H1 (cell line): ENCODE data around the gene EML1.

Experiments used
- ATF3 ChIP-seq: IDR thresholded peaks from 2 replicates; pipeline ENCODE4 v1.6.1; 2011; ENCODE audit warnings: low read depth, mild to moderate bottlenecking, low read length; ENCODE audit not compliant: insufficient read depth
- BRCA1 ChIP-seq: IDR thresholded peaks from 2 replicates; pipeline ENCODE4 v1.6.1; 2012; ENCODE audit warnings: low read depth, low read length, improper control_type of control experiment
- CREB1 ChIP-seq: IDR thresholded peaks from 2 replicates; pipeline ENCODE4 v1.6.1; 2012; ENCODE audit warnings: inconsistent platforms
- EZH2 ChIP-seq: fragments of 200-600 bp; sonication (generic); IDR thresholded peaks from 2 replicates; pipeline ENCODE4 v1.7.1; 2012; ENCODE audit warnings: low read depth, mild to moderate bottlenecking, moderate library complexity, low read length, inconsistent platforms; ENCODE audit not compliant: severe bottlenecking
- JUN ChIP-seq: IDR thresholded peaks from 2 replicates; pipeline ENCODE4 v1.6.1; 2011; ENCODE audit warnings: low read depth, mild to moderate bottlenecking, improper control_type of control experiment, low read length
- MAFK ChIP-seq: IDR thresholded peaks from 2 replicates; pipeline ENCODE4 v1.6.1; 2012; ENCODE audit warnings: low read depth, mild to moderate bottlenecking, improper control_type of control experiment, low read length
- POLR2A ChIP-seq, 2 experiments: IDR thresholded peaks; 1 replicate in 1 of 2; 2 replicates in 1 of 2; pipeline ENCODE4 v1.6.1; 2011; ENCODE audit warnings: low read depth in 2 of 2, low read length in 2 of 2, mild to moderate bottlenecking in 2 of 2; ENCODE audit errors: control extremely low read depth in 1 of 2
- POLR2AphosphoS5 ChIP-seq: IDR thresholded peaks from 2 replicates; pipeline ENCODE4 v1.6.1; 2011; ENCODE audit warnings: low read depth, low read length
- SP1 ChIP-seq: IDR thresholded peaks from 2 replicates; pipeline ENCODE4 v1.6.1; 2011; ENCODE audit warnings: low read depth, low read length
- SP2 ChIP-seq: IDR thresholded peaks from 2 replicates; pipeline ENCODE4 v1.6.1; 2012; ENCODE audit warnings: mild to moderate bottlenecking, low read length, inconsistent platforms
- TF ChIP-seq, protein P1 (sequence below), 3 experiments: IDR thresholded peaks; 1 replicate in 2 of 3; 2 replicates in 1 of 3; pipeline versions ENCODE4 v1.5.1 to v1.6.1; 2011; ENCODE audit warnings: low read length in 3 of 3, mild to moderate bottlenecking in 3 of 3, inconsistent platforms in 2 of 3, low read depth in 1 of 3, moderate library complexity in 1 of 3; ENCODE audit not compliant: insufficient read depth in 1 of 3; ENCODE audit errors: control extremely low read depth in 1 of 3

DNA sequence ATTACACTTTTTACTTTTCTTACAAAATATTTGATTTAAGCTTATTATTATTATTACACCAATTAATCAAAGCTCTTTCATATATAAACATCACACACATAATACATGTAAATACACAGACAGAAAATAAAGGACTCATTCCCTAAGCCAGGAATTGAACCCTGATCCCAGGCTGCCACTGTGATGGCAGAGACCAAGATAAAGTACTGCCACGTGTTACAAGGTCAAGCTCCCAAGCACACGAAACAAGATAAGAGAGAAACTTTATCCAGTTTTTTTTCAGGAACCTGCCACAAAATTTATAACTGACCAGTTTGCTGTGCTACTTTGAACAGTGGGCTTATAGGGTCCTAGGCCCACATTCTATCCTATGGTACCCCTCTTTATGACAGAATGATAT is 111.3 kb downstream of the EML1 start:
- no peak for TF ChIP-seq POLR2AphosphoS5
- TF ChIP-seq MAFK, result no peak
- no peak for TF ChIP-seq BRCA1
- TF ChIP-seq ATF3, result no peak
- TF ChIP-seq, protein P1, sequence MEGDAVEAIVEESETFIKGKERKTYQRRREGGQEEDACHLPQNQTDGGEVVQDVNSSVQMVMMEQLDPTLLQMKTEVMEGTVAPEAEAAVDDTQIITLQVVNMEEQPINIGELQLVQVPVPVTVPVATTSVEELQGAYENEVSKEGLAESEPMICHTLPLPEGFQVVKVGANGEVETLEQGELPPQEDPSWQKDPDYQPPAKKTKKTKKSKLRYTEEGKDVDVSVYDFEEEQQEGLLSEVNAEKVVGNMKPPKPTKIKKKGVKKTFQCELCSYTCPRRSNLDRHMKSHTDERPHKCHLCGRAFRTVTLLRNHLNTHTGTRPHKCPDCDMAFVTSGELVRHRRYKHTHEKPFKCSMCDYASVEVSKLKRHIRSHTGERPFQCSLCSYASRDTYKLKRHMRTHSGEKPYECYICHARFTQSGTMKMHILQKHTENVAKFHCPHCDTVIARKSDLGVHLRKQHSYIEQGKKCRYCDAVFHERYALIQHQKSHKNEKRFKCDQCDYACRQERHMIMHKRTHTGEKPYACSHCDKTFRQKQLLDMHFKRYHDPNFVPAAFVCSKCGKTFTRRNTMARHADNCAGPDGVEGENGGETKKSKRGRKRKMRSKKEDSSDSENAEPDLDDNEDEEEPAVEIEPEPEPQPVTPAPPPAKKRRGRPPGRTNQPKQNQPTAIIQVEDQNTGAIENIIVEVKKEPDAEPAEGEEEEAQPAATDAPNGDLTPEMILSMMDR (IDR thresholded peaks at IDR 0.05; ENCODE audit: control extremely low read depth in 1 of 3, insufficient read depth in 1 of 3, low read depth in 1 of 3, low read length in 3 of 3), result no peak
- TF ChIP-seq CREB1, result no peak
- no peak for TF ChIP-seq JUN
- TF ChIP-seq POLR2A (IDR thresholded peaks at IDR 0.05; ENCODE audit: control extremely low read depth in 1 of 2, low read depth in 2 of 2, low read length in 2 of 2), result no peak
- no peak for TF ChIP-seq SP1
- no peak for TF ChIP-seq SP2
- no peak for TF ChIP-seq EZH2
